K562 (cell line): Measurements from ENCODE around the gene ME3. TPM values are rescaled to one million over a fixed set of nuclear protein-coding genes. Genes with fewer than 3 reads are reported as not detected.

Source experiments
- ATAC-seq: fragments of 200-7000 bp; cut with Tn5 transposase; 3 replicates; pipeline ENCODE4 v1.9.1; 2020; ENCODE audit warnings: moderate library complexity
- BruUV-seq: library from RNA; stranded (reverse); fragments of 400-500 nt; replicated peaks from 2 replicates; lab custom pipeline; 2021; lab: Mats Ljungman, UMichigan
- CTCF ChIA-PET: fragments of 300-600 bp; formaldehyde crosslinking; extraction: SDS; loops from one replicate; lab custom pipeline; 2021; ENCODE audit warnings: low intra/inter-chr PET ratio; lab: Yijun Ruan, JAX
- POLR2A ChIA-PET: fragments of 300-600, 350-650 bp; sonication (Branson Sonifier 250); formaldehyde crosslinking; extraction: SDS; loops from one replicate; lab custom pipeline; 2021; ENCODE audit warnings: antibody characterized with exemption, inconsistent platforms; lab: Yijun Ruan, JAX
- DNase-seq, 4 experiments: peaks; one replicate each; pipeline versions ENCODE4 v3.0.0 to v3.0.0-alpha.2; 2011 to 2018; ENCODE audit warnings: low spot score in 3 of 4, mixed read lengths in 3 of 4; ENCODE audit errors: extremely low read depth in 1 of 4
- FAIRE-seq: peaks from 2 replicates; lab custom pipeline; 2011; peaks lifted over from hg19 to GRCh38; lab: Jason Lieb, UNC
- H2AFZ ChIP-seq: 2 replicates; pipeline ENCODE4 v1.6.0; 2011; ENCODE audit warnings: low read depth, low read length, control low read depth, inconsistent platforms
- H3K27ac ChIP-seq: fragments of 200-600 bp; 3 replicates; pipeline ENCODE4 v1.8.0; 2011; ENCODE audit warnings: low read depth, mild to moderate bottlenecking, control low read depth, inconsistent platforms, low read length, moderate library complexity, mixed read lengths; ENCODE audit errors: extremely low read depth
- H3K27me3 ChIP-seq, 2 experiments: fragments of 300-600 bp in 1 of 2; 2 replicates in 1 of 2; 3 replicates in 1 of 2; pipeline versions ENCODE4 v1.6.0 to v1.8.0; 2011; ENCODE audit warnings: inconsistent platforms in 2 of 2, low read length in 2 of 2, mild to moderate bottlenecking in 1 of 2, mixed read lengths in 1 of 2, moderate library complexity in 1 of 2; ENCODE audit not compliant: control insufficient read depth in 2 of 2, insufficient read depth in 2 of 2
- H3K36me3 ChIP-seq: fragments of 300-600 bp; 3 replicates; pipeline ENCODE4 v1.8.0; 2011; ENCODE audit warnings: mild to moderate bottlenecking, low read length, inconsistent platforms; ENCODE audit not compliant: control insufficient read depth, insufficient read depth
- H3K4me1 ChIP-seq, 2 experiments: fragments of 200-600 bp in 1 of 2; replicated peaks in 1 of 2; 2 replicates in 1 of 2; 3 replicates in 1 of 2; pipeline versions ENCODE4 v1.5.1 to v1.8.0; 2011; ENCODE audit warnings: inconsistent platforms in 2 of 2, low read length in 2 of 2, mild to moderate bottlenecking in 1 of 2, mixed read lengths in 1 of 2, moderate library complexity in 1 of 2; ENCODE audit not compliant: control insufficient read depth in 2 of 2, insufficient read depth in 2 of 2
- H3K4me2 ChIP-seq: 2 replicates; pipeline ENCODE4 v1.6.1; 2011; ENCODE audit warnings: low read length, control low read depth, inconsistent platforms, mixed read lengths; ENCODE audit not compliant: insufficient read depth
- H3K4me3 ChIP-seq: fragments of 200-600 bp; sonication (generic), shearing (Covaris generic); 2 replicates; pipeline ENCODE4 v1.5.1; 2016; ENCODE audit warnings: control low read depth, inconsistent platforms
- H3K79me2 ChIP-seq: fragments of 200-600 bp; 3 replicates; pipeline ENCODE4 v1.8.0; 2011; ENCODE audit warnings: low read length, inconsistent platforms; ENCODE audit not compliant: control insufficient read depth, insufficient read depth
- H3K9ac ChIP-seq, 2 experiments: 2 replicates each; pipeline versions ENCODE4 v1.6.0 to v1.6.1; 2011; ENCODE audit warnings: low read depth in 2 of 2, low read length in 2 of 2, control low read depth in 1 of 2, inconsistent platforms in 1 of 2, mild to moderate bottlenecking in 1 of 2, mixed read lengths in 1 of 2; ENCODE audit not compliant: insufficient read depth in 1 of 2
- H3K9me1 ChIP-seq: one replicate; pipeline ENCODE4 v1.6.0; 2011; ENCODE audit warnings: inconsistent platforms, mild to moderate bottlenecking, low read length, moderate library complexity; ENCODE audit not compliant: control insufficient read depth, insufficient read depth
- H3K9me3 ChIP-seq: replicated peaks from 2 replicates; pipeline ENCODE4 v1.5.1; 2011; ENCODE audit warnings: low read depth, low read length, inconsistent platforms; ENCODE audit not compliant: control insufficient read depth, insufficient read depth
- H4K20me1 ChIP-seq: replicated peaks from 2 replicates; pipeline ENCODE4 v1.6.1; 2011; ENCODE audit warnings: low read length, inconsistent platforms, mixed read lengths; ENCODE audit not compliant: control insufficient read depth, insufficient read depth
- CGGBP1 ChIP-seq: fragments of 250-450 bp; sonication (Bioruptor Pico); IDR thresholded peaks from 2 replicates; pipeline ENCODE4 v1.9.0; 2021; ENCODE audit warnings: mild to moderate bottlenecking
- GATAD2B ChIP-seq: fragments of 450-650 bp; IDR thresholded peaks from 2 replicates; pipeline ENCODE4 v1.6.1; 2017; ENCODE audit warnings: mild to moderate bottlenecking, borderline replicate concordance
- PPARD ChIP-seq: fragments of 250-450 bp; sonication (Bioruptor Pico); IDR thresholded peaks from 2 replicates; pipeline ENCODE4 v1.8.0; 2022; ENCODE audit warnings: inconsistent platforms, mild to moderate bottlenecking, moderate library complexity
- SAP30 ChIP-seq: fragments of 200-600 bp; sonication (generic); IDR thresholded peaks from 2 replicates; pipeline ENCODE4 v1.6.1; 2012; ENCODE audit warnings: borderline replicate concordance, low read depth, mild to moderate bottlenecking, moderate library complexity, low read length, control low read depth, inconsistent platforms; ENCODE audit not compliant: insufficient read depth, poor library complexity, severe bottlenecking
- SOX6 ChIP-seq: fragments of 450-650 bp; IDR thresholded peaks from 2 replicates; pipeline ENCODE4 v1.6.1; 2014; ENCODE audit warnings: mild to moderate bottlenecking
- STAT5B ChIP-seq: fragments of 250-450 bp; sonication (Bioruptor Pico); IDR thresholded peaks from 2 replicates; pipeline ENCODE4 v1.8.0; 2021; ENCODE audit warnings: mild to moderate bottlenecking, inconsistent platforms
- SUPT5H ChIP-seq: fragments of 450-650 bp; IDR thresholded peaks from 2 replicates; pipeline ENCODE4 v1.6.1; 2016
- WGBS: fragments of 100-300 bp; shearing (Covaris generic); methylation state at CpG from one replicate; pipeline ENCODE4 v1.1.6; 2016; ENCODE audit warnings: low coverage, mixed read lengths; ENCODE audit not compliant: insufficient coverage; ENCODE audit errors: missing lambda C conversion rate; 5-methylcytosine and 5-hydroxymethylcytosine counted together
- in situ Hi-C: fragments of 300-500 bp; cut with MboI; formaldehyde crosslinking; loops from 4 replicates; pipeline ENCODE4 v1.15.0; 2018; ENCODE audit warnings: inconsistent platforms, mixed read lengths
- intact Hi-C: fragments of 100-400 bp; cut with micrococcal nuclease; formaldehyde crosslinking; loops from 2 replicates; pipeline ENCODE4 v1.14.2; 2022
- polyA plus RNA-seq, 8 experiments: library from polyadenylated mRNA; depleted of rRNA in 4 of 8; stranded (reverse) in 5 of 8; unstranded in 3 of 8; fragments of >200 nt; fragmentation: Nextera tagmentation in 2 of 8; fragmentation: Illumina TruSeq in 1 of 8; extraction: Ambion mirVana in 2 of 8; extraction: Trizol in 1 of 8; gene quantifications; 2 replicates each; pipeline versions ENCODE4 v1.2.1 to v1.2.3, GENCODE V29; 2011 to 2014; ENCODE audit warnings: inconsistent platforms in 1 of 8, missing spikeins in 1 of 8
- total RNA-seq, 7 experiments: library from RNA; depleted of rRNA in 6 of 7; stranded (reverse); fragments of >200 nt in 6 of 7; fragmentation: Illumina TruSeq in 2 of 7; extraction: Trizol in 2 of 7; gene quantifications; 2 replicates each; pipeline versions ENCODE4 v1.2.1 to v1.2.3, GENCODE V29; 2011 to 2021; ENCODE audit warnings: low replicate concordance in 1 of 7
- TF ChIP-seq, protein P1 (sequence below): sonication (generic); formaldehyde crosslinking; IDR thresholded peaks from 2 replicates; pipeline ENCODE4 v1.8.1; 2022; ENCODE audit warnings: missing genetic modification reagents

ME3 gene
- total and polyA plus RNA-seq, 9 of the 15 experiments (the other 6 are each of a cell fraction or from before 2014, with no cell fraction given), result not detected

DNA sequence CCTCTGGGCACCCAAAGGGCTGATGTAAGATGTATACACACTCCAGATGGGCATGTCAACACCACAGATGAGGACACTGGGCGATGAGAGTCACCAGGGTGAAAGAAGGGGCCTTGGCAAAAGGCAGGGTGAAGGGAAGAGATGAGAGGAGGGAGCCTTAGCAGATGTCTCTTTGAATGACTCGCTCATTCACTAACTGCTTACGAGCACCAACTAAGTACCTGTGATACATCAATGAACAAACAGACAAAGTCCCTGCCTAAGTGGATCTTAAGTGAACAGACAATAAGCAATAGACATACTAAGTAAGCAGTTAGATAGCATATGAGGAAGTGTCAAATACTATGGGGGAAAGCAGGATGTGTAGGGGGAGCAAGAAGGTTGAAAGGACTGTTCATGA, 7.5 kb downstream of the ME3 start (continued):
- TF ChIP-seq STAT5B (CRISPR knock-in tag), result no peak
- no peak for TF ChIP-seq SUPT5H
- TF ChIP-seq SOX6, result no peak
- no peak for TF ChIP-seq PPARD (CRISPR knock-in tag)
- no peak for TF ChIP-seq SAP30
- TF ChIP-seq, all 486 proteins: peak for 0

- BruUV-seq, result no TSS peak
- no peak overlapping the region for H3K4me2 ChIP-seq
- H3K4me3 ChIP-seq, result no peak overlapping the region
- H2AFZ ChIP-seq, result no peak overlapping the region
- ChIA-PET CTCF (no interaction called here), POLR2A (interaction anchor here (0.7 kb wide), 1 partner anchor 45 kb away, joined by 3 read pairs; no protein-coding TSS in a partner anchor)
- H3K9me1 ChIP-seq, result no peaks in the 10 kb centered on the region
- TF ChIP-seq GATAD2B (no peak), CGGBP1 (CRISPR knock-in tag) (no peak)
- TF ChIP-seq, protein P1, sequence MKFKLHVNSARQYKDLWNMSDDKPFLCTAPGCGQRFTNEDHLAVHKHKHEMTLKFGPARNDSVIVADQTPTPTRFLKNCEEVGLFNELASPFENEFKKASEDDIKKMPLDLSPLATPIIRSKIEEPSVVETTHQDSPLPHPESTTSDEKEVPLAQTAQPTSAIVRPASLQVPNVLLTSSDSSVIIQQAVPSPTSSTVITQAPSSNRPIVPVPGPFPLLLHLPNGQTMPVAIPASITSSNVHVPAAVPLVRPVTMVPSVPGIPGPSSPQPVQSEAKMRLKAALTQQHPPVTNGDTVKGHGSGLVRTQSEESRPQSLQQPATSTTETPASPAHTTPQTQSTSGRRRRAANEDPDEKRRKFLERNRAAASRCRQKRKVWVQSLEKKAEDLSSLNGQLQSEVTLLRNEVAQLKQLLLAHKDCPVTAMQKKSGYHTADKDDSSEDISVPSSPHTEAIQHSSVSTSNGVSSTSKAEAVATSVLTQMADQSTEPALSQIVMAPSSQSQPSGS, result no peak
- H3K27ac ChIP-seq, result no peak overlapping the region
- intact Hi-C loops, result no loop called here
- no peaks in the 10 kb centered on the region for H3K9me3 ChIP-seq
- H3K27me3 ChIP-seq, result no peaks in the 10 kb centered on the region; a peak in 1 of 5 replicates
- no peak for FAIRE-seq
- H3K4me1 ChIP-seq, result no peaks in the 10 kb centered on the region
- no peaks in the 10 kb centered on the region for H3K79me2 ChIP-seq
- H4K20me1 ChIP-seq, result no peaks in the 10 kb centered on the region; the same call in 1 of the 2 replicates
- no peak for ATAC-seq
- no peaks in the 10 kb centered on the region for H3K36me3 ChIP-seq
- WGBS, result 0% methylated on average over 4 of the region's 4 CpGs
- no peak for DNase-seq
- H3K9ac ChIP-seq, result no peak overlapping the region
- in situ Hi-C loops, result no loop called here
Measured at GRCh38 chr11:86663761-86664160, 8.7 kb downstream of the ME3 start.
